HG02588 (cell line): Measurements from ENCODE around the gene EHD4.

Experiments used
- ATAC-seq: cut with Tn5 transposase; IDR thresholded peaks from one replicate; pipeline ENCODE4 v1.9.1; 2021; ENCODE audit warnings: mild to moderate bottlenecking, moderate library complexity; ENCODE audit not compliant: unreplicated experiment

Gene EHD4

DNA sequence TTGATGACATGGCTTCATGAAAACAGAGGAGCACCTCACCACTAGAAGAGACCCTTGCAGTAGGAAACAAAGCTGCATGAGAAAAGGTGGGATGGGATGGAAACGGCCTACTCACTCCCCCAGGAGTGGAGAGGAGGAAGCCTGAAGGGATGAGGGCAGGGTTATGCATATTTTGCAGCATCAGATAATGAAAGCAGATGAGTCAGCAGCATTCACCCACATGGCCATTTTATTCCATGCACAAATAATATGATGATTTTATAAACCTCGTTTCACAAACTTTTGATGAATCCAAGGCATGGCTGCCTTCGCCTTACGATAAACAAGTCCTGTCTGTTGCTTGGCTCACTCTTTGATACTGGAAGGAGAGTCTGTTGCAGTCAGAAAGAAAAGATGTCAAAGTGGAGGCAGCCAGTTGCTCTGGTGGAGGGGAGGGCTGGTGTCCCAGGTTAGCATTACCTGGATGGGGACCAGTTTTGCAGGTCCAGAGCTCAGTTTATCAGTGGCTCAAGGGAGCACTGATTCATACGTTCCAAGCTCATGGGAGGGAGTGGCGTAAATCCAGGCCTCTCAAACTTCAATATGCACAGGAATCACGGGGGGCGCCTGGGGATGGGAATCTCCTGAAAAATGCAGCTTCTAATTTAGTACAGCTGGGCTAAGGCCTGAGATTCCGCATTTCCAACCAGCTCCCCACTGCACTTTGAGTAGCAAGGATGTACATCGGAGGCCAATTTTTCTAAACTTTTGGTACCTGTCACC, 9.2 kb upstream of the EHD4 start:
- no peak for ATAC-seq

DNA sequence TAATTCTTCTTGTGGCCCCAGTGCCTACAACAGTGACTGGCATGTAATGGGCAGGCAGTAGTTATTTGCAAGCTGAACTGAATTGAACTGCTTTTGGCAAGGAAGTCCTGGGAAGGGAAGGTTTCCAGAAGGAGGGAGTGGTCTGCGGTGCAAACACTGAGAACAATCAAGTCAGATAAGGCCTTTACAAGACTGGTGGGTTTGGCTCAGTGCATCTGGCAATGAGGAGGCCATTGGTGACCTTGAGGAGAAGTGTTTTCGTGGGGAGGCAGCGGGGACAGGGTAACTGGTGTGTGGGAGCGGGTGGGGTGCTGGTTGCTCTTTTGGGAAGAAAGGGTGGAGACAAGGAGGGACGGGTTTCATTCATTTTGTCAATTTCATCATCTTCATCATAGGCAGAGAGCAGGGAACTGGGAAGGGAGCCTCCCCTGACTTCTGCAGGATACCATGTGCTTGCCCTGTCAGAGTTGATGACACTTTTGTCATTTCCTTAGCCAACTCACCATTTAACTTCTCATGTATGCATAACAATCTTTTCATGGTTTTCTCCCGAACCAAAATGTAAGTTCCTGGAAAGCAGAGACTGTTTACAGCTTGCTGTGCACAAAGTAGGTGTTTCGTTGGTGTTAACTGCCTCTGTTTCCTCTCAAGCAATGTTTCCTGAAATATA, 8.4 kb upstream of the EHD4 start:
- no peak for ATAC-seq

DNA sequence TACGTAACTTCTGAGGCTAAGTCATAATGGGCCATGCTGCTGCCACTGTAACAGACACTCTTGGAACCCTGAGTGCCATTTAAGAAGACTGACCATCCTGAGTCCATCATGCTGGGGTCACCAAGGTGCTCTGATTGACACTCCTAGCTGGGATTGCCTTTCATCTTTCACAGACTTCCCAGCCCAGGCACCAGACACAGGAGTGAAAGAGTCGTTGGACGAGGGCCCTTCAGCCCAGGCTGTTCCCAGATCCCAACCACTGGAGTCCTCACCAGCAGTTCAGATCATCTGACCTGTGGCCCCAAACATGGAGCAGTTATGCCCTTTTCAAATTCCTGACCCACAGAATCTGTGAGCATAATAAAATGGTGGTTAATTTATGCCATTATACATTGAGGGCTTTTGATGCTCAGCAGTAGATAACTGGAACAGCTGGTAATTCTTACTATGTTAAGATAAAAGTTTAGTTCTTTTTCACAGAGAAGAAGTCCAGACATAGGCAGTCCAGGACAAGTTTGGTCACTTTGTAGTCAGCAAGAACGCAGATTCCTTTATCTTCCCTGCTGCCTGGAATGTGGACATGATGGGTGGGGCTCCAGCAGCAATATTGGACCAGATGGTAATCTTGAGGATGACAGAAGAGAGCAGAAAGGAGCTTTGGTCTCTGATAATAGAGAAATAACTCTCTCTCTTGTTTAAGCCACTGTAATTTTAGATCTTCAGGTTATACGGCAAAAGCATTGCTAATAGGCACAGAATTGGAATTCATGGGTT, 7.3 kb upstream of the EHD4 start:
- no peak for ATAC-seq

DNA sequence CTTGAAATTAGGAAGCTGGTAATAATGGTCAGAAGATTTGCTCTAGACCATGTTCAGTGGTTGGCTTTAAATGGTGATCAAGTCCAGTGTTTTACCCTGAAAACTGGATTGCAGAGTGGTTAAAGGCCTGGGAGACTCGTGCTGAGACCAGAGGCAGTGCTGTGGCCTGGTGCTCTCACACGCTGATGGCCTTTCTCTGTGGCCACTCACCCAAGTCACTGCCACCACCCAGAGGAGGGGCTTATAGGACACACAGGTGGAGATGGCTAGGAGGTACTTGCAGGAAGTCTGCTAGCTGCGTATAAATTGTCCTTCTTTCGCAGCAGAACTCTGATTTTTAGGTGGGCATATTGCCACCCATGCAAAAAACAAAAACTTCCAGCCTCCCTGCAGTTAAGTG, 6.2 kb upstream of the EHD4 start:
- no peak for ATAC-seq

DNA sequence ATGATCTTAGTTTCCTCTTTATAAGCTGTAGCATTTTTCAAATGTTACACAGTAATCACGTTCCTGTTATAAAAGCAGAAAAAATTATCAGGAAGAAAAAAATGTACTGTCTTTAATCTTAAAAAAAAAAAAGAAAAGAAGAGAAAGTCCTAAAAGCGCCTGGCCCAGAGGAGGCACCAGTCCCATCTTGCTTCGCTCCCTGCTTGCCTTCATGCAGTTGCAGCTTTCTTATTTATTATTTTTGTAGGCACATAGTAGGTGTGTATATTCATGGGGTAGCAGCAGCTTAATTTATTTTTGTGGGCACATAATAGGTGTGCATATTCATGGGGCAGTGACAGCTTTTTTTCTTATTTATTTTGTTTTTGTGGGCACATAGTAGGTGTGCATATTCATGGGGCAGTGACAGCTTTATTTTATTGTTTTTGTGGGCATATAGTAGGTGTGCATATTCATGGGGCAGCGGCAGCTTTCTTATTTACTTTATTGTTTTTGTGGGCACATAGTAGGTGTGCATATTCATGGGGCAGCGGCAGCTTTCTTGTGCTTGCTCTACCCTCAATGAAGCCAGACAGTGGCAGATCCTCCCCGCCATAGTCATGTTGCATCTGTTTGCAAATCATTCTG, 5.5 kb upstream of the EHD4 start:
- ATAC-seq: no peak

DNA sequence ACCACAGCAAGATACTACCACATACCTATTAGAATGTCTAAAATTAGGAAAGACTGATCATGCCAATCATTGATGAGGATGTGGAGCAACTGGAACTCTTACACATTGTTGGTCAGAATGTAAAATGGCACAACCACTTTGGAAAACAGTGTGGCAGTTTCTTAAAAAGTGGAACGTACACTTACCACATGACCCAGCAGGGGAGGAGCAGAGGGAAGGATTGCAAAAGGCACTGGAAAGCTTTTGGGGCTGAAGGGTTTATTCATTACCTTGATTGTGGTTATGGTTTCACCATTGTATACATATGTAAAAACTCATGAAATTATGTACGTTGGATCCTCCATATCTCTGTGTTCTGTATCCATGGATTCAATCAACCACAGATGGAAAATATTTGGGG, 3.3 kb upstream of the EHD4 start:
- ATAC-seq: no peak

DNA sequence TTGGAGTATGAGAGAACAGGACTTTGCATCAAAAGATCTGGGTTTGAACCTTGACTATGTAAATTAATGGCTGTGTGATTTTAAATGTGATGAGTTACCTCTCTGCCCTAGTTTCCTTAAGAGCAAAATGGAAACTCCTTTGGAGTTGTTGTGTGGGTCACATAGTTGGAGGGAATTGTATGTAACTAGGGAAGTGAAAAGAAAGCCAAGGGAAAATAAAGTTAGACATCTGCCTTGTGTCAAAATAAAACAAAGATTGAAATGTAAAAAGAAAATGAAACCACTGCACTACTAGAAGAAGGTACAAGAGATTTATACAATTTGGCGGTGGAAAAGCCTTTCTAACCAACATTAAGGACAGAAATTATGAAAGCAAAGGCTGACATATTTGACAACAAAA, 1.7 kb upstream of the EHD4 start:
- ATAC-seq: no peak

DNA sequence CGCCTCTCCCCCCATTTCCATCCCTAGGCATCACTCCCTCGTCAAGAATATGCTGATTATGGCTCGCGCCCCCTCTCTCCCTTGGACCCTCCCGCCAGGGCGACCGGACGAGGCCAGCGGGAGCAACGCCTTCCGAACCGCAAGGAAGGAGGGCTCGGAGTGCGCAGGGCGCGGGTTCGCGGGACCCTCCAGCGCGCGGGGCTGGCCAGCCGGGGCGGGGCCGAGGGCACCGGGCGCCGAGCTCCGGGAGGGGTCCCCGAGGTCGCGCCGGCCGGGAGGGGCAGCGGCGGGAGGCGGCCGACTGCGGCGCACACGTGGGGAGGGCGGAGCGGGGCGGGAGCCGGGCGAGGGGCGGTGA, 483 bp downstream of the EHD4 start:
- ATAC-seq: peak; percentile 22

DNA sequence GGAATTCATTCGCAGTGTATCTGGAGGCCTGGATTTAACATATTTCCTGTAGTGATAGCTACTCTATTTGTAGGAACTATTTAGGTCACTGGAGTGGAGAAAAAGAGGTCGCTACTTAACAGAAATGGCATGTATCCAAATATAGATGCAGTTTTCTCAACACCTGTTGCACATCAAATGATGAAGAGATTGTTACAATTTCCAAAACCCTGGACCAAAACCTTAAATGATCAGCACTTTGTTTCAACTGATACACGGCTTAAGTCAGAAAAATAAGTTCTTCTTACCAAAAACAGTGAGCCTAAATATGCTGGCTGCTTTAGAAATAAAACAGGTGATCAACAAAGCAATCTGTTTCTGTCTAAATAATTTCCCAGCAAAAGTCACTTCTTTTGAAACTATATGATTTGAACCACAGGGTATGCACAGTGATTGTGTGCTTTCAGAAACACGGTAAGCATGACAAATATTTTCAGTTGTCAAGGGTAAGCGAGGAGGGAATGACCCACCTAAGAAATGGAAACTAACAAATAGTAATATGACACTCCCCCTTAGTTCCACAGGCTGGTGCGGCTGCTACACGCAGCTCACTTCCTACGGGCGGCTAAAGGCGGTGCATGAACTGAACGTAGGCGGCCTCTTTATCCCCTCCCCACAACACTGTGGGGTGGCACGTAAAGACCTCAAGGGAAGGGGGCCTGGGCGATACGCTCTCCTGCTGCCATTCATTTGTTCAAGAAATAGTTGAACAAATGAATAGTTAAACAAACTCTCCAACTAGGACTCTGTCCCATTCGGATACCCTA, 1.1 kb downstream of the EHD4 start:
- ATAC-seq: peak; percentile 40

DNA sequence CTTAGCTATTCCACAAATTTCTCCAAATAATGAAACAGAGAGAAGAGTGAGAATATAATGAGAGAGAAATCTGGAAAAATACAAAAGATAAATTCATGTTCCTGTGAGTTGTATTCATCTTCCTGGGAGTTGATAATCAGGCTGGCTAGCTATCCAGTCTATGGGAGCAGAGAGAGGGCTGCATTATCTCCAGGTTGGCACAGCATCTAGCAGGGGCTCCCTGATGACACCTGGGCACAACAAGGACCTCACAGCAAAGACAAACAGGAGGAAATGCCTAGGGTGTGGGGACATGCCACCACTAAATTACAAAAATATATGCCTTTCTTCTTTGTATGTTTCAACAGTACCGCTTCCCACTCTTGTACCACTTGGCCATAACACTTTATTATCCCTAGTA, 1.9 kb downstream of the EHD4 start:
- no peak for ATAC-seq

DNA sequence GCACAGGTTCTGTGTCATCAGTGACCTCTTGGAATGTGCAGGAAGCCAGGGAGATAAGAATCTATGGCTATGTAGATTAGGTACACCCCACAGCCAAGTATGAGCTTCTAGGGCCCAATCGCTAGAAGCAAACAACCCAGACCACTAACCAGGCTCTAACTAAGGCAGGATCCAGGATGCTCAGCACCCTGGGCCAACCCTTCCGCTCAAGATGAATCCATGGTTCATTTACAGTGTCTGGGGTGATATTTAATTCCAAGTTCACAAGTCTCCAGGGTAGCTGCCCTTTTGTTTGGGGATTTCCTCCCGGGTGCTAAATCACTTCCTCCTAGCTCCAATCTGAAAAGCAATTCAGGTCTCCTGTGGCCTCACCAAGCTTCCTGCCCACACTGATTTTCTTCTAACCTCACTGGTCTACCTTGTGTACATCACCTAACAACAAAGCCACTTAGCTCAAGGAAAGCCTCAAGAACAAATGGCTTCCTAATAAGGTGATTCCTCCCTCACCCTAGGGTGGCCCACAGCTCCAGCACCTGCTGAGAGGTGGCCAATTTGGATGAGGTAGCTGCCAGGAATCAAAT, 2.4 kb downstream of the EHD4 start:
- no peak for ATAC-seq

DNA sequence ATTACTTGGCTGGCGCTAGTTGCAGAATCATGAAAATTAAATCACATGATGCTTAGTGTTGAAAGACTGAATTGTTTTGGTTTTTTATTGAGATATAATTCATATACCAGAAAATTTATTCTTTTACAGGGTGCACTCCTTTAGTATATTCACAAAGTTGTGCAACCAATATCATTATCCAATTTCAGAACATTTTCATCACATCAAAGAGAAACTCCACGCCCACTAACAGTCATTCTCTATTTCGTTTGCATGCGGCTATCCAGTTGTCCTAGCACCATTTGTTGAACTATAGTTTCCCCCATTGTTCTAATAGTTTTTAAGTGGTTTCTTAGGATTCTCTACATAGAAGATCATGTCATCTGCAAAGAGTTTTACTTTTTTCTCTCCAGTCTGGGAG, 3.7 kb downstream of the EHD4 start:
- no peak for ATAC-seq

DNA sequence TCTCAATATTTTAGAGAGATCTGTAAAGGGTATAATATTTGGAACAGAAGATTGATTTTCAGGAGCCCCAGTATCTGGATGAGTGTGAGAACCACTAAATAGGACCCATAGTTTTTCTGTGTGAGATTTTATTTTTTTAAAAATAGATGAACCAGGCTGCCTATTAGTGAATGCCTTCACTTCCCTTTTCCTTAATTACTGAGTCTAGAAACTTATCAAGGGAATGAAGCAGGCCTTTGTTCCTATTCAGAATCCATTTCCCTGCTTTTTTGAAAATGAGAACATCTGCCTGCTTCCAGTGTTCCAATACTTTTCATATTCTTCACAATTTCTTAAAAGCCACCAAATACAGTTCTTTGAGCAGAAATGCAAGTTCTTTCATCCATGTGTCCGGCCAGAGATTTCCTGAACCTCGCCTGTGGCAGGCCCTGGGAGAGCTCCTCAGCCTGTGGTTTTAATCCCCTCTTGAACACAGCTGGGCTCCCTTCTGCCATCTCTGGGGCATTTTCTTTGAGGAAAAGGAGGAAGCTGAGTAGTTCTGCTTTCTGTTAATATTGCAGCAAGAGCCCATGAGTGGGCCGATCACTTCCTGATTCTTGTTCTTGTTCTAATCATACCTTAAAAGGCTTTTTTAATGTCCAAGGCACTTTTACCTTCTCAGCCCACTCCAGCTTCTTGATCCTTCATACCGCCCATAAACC, 4.7 kb downstream of the EHD4 start:
- no peak for ATAC-seq

DNA sequence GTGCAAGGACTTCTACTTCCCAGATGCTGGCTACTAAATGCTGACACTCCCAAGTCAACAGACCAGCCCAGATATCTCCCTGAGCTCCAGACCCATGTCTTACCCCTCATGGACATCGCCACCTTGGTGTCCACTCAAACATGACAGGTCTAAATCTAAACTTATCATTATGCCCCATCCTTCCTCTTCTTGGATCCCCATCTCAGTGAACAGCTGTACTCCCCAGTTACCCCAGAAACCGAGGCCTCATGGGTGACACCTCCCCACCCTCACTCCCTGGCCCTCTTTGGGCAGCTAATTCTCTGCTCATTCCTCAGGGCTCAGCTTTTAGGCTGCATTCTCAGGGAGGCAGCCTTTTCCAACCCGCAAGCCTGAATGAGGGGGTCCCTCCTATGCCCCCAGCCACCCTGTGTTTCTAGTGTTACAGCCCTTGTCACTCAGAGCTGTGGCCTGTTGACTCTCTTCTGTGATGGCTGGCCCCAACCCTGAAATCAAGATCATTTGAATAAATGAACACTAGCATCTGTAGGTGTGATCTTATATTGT, 5.4 kb downstream of the EHD4 start:
- no peak for ATAC-seq

DNA sequence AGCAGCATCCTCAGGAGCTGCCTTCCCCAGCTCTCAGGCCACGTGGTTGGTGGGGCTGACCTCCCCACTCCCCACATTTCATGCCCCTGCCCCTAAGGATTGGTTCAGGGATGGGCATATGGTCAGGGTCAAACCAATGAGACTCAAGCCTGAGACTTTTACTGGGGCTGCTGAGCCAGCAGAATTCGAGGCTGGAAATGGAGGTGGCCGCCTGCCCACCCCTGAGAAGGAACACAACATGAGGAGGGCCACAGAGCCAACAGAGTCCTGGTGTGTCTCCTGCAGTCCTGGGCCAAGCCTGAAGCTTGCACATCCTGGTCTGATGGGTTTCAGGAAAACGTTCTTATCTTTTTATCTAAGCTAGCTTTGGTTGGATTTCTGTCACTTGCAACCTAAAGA, 5.9 kb downstream of the EHD4 start:
- ATAC-seq: no peak

DNA sequence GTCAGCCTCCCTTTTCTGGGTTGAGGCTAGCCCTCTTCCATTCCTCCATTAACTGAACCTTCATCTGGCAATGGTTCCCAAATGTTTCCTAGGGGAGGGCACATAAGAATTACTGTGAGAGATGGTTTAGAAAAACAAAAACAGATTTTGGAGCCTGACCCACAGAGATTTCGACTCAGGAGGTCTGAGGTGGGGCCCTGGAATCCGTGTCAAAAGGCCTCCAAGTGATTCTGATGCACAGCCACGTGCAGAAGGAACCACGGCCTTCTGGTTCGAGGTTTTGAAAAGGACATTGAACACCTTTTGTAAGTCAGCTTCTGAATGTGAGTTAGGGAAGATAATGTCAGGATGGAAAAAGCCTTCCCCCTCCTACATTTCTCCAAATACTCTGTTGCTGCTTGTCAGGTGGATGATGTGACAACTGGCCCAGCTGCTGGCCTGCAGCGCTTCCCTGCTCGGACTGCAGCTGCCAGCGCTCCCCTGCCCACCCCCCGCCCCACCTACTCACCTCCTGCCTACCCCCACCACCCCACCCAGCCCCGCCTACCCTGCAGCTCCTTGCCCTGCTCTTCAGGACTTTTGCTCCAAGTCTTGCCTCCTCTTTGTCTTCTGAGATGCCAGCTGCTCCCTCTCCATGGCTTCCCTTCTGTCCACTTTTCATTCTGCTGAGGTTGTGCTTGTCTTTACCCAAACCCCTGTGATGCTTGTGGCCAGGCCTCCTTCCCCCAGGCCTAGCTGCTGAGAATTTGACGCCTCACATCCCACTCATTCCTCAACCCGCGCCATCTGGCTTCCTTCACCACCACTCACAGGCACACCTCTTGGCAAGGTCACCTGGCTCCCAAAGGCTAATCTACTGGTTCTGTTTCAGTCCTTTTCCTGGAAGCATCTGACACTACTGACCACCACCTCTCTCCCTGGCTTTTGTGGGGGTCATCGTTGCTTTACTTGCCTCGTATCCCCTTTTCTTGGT, 6.6 kb downstream of the EHD4 start:
- ATAC-seq: no peak

DNA sequence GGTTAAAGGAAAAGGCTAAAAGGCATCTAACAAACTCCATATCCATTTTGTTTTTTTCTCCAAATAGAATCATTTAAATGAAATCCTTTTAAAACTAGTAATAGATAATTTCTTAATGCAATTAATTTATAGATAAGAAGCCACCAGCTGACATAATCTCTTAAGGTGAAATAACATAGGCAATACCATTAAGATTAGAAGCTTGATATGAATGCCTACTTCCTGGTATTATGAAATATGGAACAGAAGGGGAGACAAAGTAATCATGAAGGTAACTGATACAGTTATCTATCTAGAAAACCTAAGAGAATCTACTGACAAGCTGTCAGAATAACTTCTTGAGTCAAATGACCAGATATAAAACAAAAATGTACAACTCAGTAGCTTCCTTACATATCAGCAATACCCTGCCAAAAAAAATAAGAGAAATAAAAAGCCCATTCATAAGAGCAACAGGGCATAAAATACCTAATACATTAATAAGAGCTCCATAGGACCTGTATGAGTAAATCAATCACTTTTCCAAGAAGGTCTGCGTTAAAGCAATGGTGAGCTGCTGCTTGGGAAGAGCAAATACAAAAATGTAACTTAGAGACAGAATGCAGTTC, 10.7 kb downstream of the EHD4 start:
- no peak for ATAC-seq

DNA sequence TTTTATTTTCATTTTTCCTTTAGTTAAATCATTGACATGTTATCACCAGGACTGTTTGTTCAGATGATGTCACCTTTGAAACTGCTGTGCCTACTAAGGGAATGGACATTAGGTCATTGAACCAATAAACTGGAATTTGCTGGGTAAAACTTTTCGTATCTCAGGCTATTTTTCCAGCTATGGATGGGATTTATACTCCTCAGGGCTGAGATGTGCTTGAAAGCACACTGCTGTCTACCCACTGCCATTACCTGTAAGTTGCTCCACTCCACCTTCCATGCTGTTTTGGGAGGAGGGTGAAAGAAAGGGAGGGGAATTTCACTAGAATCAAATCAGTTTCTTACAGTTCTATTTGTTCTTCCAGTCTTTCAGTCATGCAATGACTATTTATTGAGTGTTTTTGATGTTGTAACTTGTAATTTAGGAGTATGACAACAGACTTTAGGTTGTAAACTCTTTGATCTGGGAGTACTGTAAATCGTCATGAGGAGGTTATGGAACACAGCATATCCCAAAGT, 11.3 kb downstream of the EHD4 start:
- ATAC-seq: no peak
